GM23248 (cell line): ENCODE data around the gene DAND5. TPM values are rescaled to one million over a fixed set of nuclear protein-coding genes. Genes with fewer than 3 reads are reported as not detected.
A peak's percentile ranks its signal among the peaks of the same experiment; 100 is the strongest.

Source experiments
- DNase-seq: peaks from one replicate; pipeline ENCODE4 v3.0.0-alpha.2; 2015
- H2AFZ ChIP-seq: fragments of 200-600 bp; sonication (generic); 2 replicates; pipeline ENCODE4 v1.6.1; 2016; ENCODE audit warnings: antibody characterized with exemption
- H3F3A ChIP-seq: fragments of 200-600 bp; sonication (generic); 2 replicates; pipeline ENCODE4 v1.6.1; 2016; ENCODE audit warnings: mild to moderate bottlenecking, antibody characterized with exemption, mixed run types; ENCODE audit not compliant: insufficient read depth
- H3K27ac ChIP-seq: fragments of 200-600 bp; sonication (generic); 2 replicates; pipeline ENCODE4 v1.5.1; 2016; ENCODE audit warnings: mild to moderate bottlenecking
- H3K27me3 ChIP-seq: fragments of 200-600 bp; sonication (generic); replicated peaks from 2 replicates; pipeline ENCODE4 v1.6.1; 2016; ENCODE audit warnings: mild to moderate bottlenecking; ENCODE audit not compliant: insufficient read depth
- H3K36me3 ChIP-seq: fragments of 200-600 bp; sonication (generic); 2 replicates; pipeline ENCODE4 v1.6.1; 2016; ENCODE audit warnings: low read depth, mild to moderate bottlenecking
- H3K4me1 ChIP-seq: fragments of 200-600 bp; sonication (generic); 2 replicates; pipeline ENCODE4 v1.6.1; 2016; ENCODE audit warnings: mild to moderate bottlenecking; ENCODE audit not compliant: insufficient read depth
- H3K4me2 ChIP-seq: fragments of 200-600 bp; sonication (generic); one replicate; pipeline ENCODE4 v1.6.1; 2016; ENCODE audit warnings: mild to moderate bottlenecking; ENCODE audit not compliant: unreplicated experiment
- H3K4me3 ChIP-seq: fragments of 200-600 bp; sonication (generic); 2 replicates; pipeline ENCODE4 v1.5.1; 2016; ENCODE audit warnings: mild to moderate bottlenecking
- H3K79me2 ChIP-seq: fragments of 200-600 bp; sonication (generic); 2 replicates; pipeline ENCODE4 v1.6.1; 2016; ENCODE audit warnings: mild to moderate bottlenecking; ENCODE audit not compliant: insufficient read depth
- H3K9ac ChIP-seq: fragments of 200-600 bp; sonication (generic); 2 replicates; pipeline ENCODE4 v1.6.1; 2016; ENCODE audit warnings: mild to moderate bottlenecking
- H3K9me2 ChIP-seq: fragments of 200-600 bp; sonication (generic); 2 replicates; pipeline ENCODE4 v1.6.1; 2016; ENCODE audit warnings: mixed run types, mild to moderate bottlenecking, moderate library complexity; ENCODE audit not compliant: insufficient read depth
- H3K9me3 ChIP-seq: fragments of 200-600 bp; sonication (generic); one replicate; pipeline ENCODE4 v1.6.1; 2017; ENCODE audit warnings: low read depth
- H4K20me1 ChIP-seq: fragments of 200-600 bp; sonication (generic); 2 replicates; pipeline ENCODE4 v1.6.0; 2016; ENCODE audit not compliant: insufficient read depth
- EZH2 ChIP-seq: fragments of 200-600 bp; sonication (generic); IDR thresholded peaks from 2 replicates; pipeline ENCODE4 v1.6.1; 2018; ENCODE audit warnings: antibody characterized with exemption, mild to moderate bottlenecking; ENCODE audit not compliant: insufficient read depth, poor library complexity, severe bottlenecking
- EZH2phosphoT487 ChIP-seq: fragments of 200-600 bp; sonication (generic); IDR thresholded peaks from 2 replicates; pipeline ENCODE4 v1.6.1; 2018; ENCODE audit warnings: antibody characterized with exemption, moderate library complexity, mild to moderate bottlenecking, low read depth; ENCODE audit not compliant: insufficient read depth
- WGBS, 2 experiments: methylation state at CpG; one replicate each; pipeline ENCODE4 v1.1.6; 2015 to 2017; ENCODE audit warnings: low lambda C conversion rate in 2 of 2, low coverage in 1 of 2; ENCODE audit errors: missing lambda C conversion rate in 2 of 2; 5-methylcytosine and 5-hydroxymethylcytosine counted together
- in situ Hi-C: fragments of 300-500 bp; cut with MboI; formaldehyde crosslinking; loops from 2 replicates; pipeline ENCODE4 v1.15.0; 2020
- polyA plus RNA-seq: library from polyadenylated mRNA; unstranded; fragments of >200 nt; fragmentation: Nextera tagmentation; extraction: Ambion mirVana; gene quantifications from 2 replicates; pipeline ENCODE4 v1.2.1, GENCODE V29; 2016
- total RNA-seq: library from RNA; depleted of rRNA; stranded (reverse); fragments of >200 nt; shearing (Covaris generic); gene quantifications from 2 replicates; pipeline ENCODE4 v1.2.3, GENCODE V29; 2014

The DAND5 gene
- total and polyA plus RNA-seq, 2 experiments from 2014 or later, result not detected

- peak; percentile 38 for DNase-seq
- 39 to 48% methylated on average over 25 to 53 of the region's 54 CpGs for WGBS, 2 experiments
- H3K27ac ChIP-seq, result no peak overlapping the region
These were observed 42.4 kb downstream of the DAND5 start for GRCh38 chr19:13011653-13012389.

DNA sequence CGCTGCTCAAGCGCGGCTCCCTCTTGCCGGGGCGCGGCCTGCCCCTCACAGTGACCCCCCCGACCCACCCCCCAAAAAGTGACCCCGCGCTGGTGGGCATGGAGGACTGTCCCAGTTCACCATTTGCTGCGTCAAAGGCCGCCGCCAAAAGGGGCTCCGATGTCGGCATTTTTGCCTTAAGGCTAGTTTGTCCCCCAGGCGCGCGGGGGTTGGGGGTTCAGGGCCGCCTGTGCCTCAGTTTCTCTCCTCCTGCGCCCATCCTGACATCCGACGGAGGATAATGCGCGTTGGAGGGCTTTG lies 43.0 kb downstream of the DAND5 start:
- H3K27ac ChIP-seq, result peak overlapping the region; percentile 99
- H3K36me3 ChIP-seq, result no peaks in the 10 kb centered on the region
- H2AFZ ChIP-seq, result peak overlapping the region; percentile 53; the same call in 1 of the 2 replicates
- TF ChIP-seq EZH2phosphoT487, result no peak
- H4K20me1 ChIP-seq, result no peaks in the 10 kb centered on the region
- peaks cover 100% of the 10 kb centered on the region for H3K79me2 ChIP-seq
- peaks cover 42% of the 10 kb centered on the region for H3K4me1 ChIP-seq
- peak overlapping the region; percentile 98 for H3K9ac ChIP-seq
- no peaks in the 10 kb centered on the region for H3K9me2 ChIP-seq
- H3K4me2 ChIP-seq, result peak overlapping the region; percentile 100
- no peaks in the 10 kb centered on the region for H3K9me3 ChIP-seq
- no peak for DNase-seq
- 23 to 33% methylated on average over 14 to 23 of the region's 23 CpGs for WGBS, 2 experiments
- H3K4me3 ChIP-seq, result peak overlapping the region; percentile 78
- in situ Hi-C loops, result no loop called here
- peaks cover 15% of the 10 kb centered on the region for H3F3A ChIP-seq
- H3K27me3 ChIP-seq, result no peaks in the 10 kb centered on the region

More at GRCh38 chr19:13011653-13012389, 42.4 kb downstream of the DAND5 start:
- Histone ChIP-seq H3K4me2 (no peak overlapping the region), H2AFZ (no peak overlapping the region), H3K4me3 (no peak overlapping the region), H3K36me3 (no peaks in the 10 kb centered on the region), H3K4me1 (peaks cover 42% of the 10 kb centered on the region), H3K9me3 (no peaks in the 10 kb centered on the region), H4K20me1 (no peaks in the 10 kb centered on the region), H3K79me2 (peaks cover 100% of the 10 kb centered on the region), H3F3A (peaks cover 10% of the 10 kb centered on the region), H3K9me2 (no peaks in the 10 kb centered on the region), H3K9ac (peak overlapping the region; percentile 98), H3K27me3 (no peaks in the 10 kb centered on the region)
- in situ Hi-C loops, result no loop called here
- TF ChIP-seq EZH2phosphoT487 (no peak), EZH2 (no peak)

GRCh38 chr19:13012690-13013608 lies 43.6 kb downstream of the DAND5 start:
- in situ Hi-C loops, result no loop called here
- H3F3A ChIP-seq, result peaks cover 17% of the 10 kb centered on the region
- H3K4me2 ChIP-seq, result peak overlapping the region; percentile 100
- no peaks in the 10 kb centered on the region for H3K9me3 ChIP-seq
- H4K20me1 ChIP-seq, result no peaks in the 10 kb centered on the region
- peaks cover 45% of the 10 kb centered on the region for H3K4me1 ChIP-seq
- DNase-seq, result peak; percentile 92
- H3K36me3 ChIP-seq, result no peaks in the 10 kb centered on the region
- H3K79me2 ChIP-seq, result peaks cover 100% of the 10 kb centered on the region
- TF ChIP-seq EZH2phosphoT487 (no peak), EZH2 (no peak)
- H3K27me3 ChIP-seq, result no peaks in the 10 kb centered on the region
- H2AFZ ChIP-seq, result peak overlapping the region; percentile 53
- H3K9me2 ChIP-seq, result no peaks in the 10 kb centered on the region
- H3K4me3 ChIP-seq, result peak overlapping the region; percentile 78
- H3K9ac ChIP-seq, result peak overlapping the region; percentile 98
- peak overlapping the region; percentile 99 for H3K27ac ChIP-seq
- 2% methylated on average over 47 to 52 of the region's 52 CpGs for WGBS, 2 experiments

DNA sequence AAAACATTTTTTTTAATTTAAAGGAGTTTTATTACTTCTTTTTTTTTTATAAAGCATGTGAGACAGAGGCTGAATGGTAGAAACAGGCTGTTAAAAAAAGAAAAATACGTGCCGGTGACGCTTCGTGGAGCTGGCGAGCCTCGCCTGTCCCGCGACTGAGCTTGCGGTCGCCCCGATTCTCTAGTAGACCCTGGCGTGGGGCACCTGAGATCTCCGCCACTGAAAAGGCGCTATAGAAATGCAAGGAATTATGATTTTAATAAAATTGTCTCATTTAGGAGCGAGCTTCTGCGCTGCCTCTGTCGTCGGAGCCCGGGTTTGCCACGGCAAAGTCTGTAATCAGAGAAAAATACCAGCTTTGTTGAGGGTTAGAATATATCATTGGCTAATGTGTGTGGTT lies 44.3 kb downstream of the DAND5 start:
- H3F3A ChIP-seq, result peaks cover 17% of the 10 kb centered on the region
- H4K20me1 ChIP-seq, result no peaks in the 10 kb centered on the region
- H3K4me2 ChIP-seq, result peak overlapping the region; percentile 100
- peaks cover 50% of the 10 kb centered on the region for H3K4me1 ChIP-seq
- H3K9me3 ChIP-seq, result no peaks in the 10 kb centered on the region
- DNase-seq, result peak; percentile 66
- peak overlapping the region; percentile 78 for H3K4me3 ChIP-seq
- whole genome bisulfite sequencing, 2 experiments, result 2% methylated on average over 20 of the region's 20 CpGs
- H3K27ac ChIP-seq, result peak overlapping the region; percentile 99
- TF ChIP-seq EZH2 (no peak), EZH2phosphoT487 (no peak)
- H3K27me3 ChIP-seq, result no peaks in the 10 kb centered on the region
- H3K9ac ChIP-seq, result peak overlapping the region; percentile 98
- H3K36me3 ChIP-seq, result no peaks in the 10 kb centered on the region
- peaks cover 100% of the 10 kb centered on the region for H3K79me2 ChIP-seq
- no peak overlapping the region for H2AFZ ChIP-seq
- in situ Hi-C loops, result no loop called here
- H3K9me2 ChIP-seq, result no peaks in the 10 kb centered on the region
